NCI-H748 (cell line): ENCODE measurements around the gene HIVEP2.

Source experiments
- DNase-seq: peaks from one replicate; lab custom pipeline; 2025; ENCODE audit not compliant: unreplicated experiment; lab: John Stamatoyannopoulos, UW

HIVEP2 gene

GRCh38 chr6:142845624-142846458, 99.1 kb downstream of the HIVEP2 start:
- peak; percentile 44 for DNase-seq

- no peak for DNase-seq
Observed at GRCh38 chr6:142845143-142845571, 99.8 kb downstream of the HIVEP2 start.

- no peak for DNase-seq
Observed at GRCh38 chr6:142844065-142844755, 100.8 kb downstream of the HIVEP2 start.

- DNase-seq = no peak
Observed at GRCh38 chr6:142843361-142843760, 101.6 kb downstream of the HIVEP2 start.

- DNase-seq = no peak
Observed at GRCh38 chr6:142842418-142843261, 102.3 kb downstream of the HIVEP2 start.

- DNase-seq = no peak
Observed at GRCh38 chr6:142841915-142842314, 103.1 kb downstream of the HIVEP2 start.

GRCh38 chr6:142839686-142840040, 105.3 kb downstream of the HIVEP2 start:
- DNase-seq = no peak

- no peak for DNase-seq
Observed at GRCh38 chr6:142838821-142839685, 105.9 kb downstream of the HIVEP2 start.

- no peak for DNase-seq
Observed at GRCh38 chr6:142835787-142836535, 109.0 kb downstream of the HIVEP2 start.

- DNase-seq = no peak
Observed at GRCh38 chr6:142834853-142835252, 110.1 kb downstream of the HIVEP2 start.

GRCh38 chr6:142833798-142834197, 111.2 kb downstream of the HIVEP2 start:
- DNase-seq = no peak

GRCh38 chr6:142833054-142833453, 111.9 kb downstream of the HIVEP2 start:
- no peak for DNase-seq

- DNase-seq = no peak
Observed at GRCh38 chr6:142830807-142831206, 114.2 kb downstream of the HIVEP2 start.

- DNase-seq = no peak
Observed at GRCh38 chr6:142830116-142830710, 114.8 kb downstream of the HIVEP2 start.

- DNase-seq = no peak
Observed at GRCh38 chr6:142829556-142829955, 115.4 kb downstream of the HIVEP2 start.

GRCh38 chr6:142827991-142828390, 117.0 kb downstream of the HIVEP2 start:
- no peak for DNase-seq

- DNase-seq = no peak
Observed at GRCh38 chr6:142827369-142827768, 117.6 kb downstream of the HIVEP2 start.

- DNase-seq = no peak
Observed at GRCh38 chr6:142825760-142826159, 119.2 kb downstream of the HIVEP2 start.

- DNase-seq = no peak
Observed at GRCh38 chr6:142824426-142824825, 120.5 kb downstream of the HIVEP2 start.
